Neuronal stem cell (in vitro differentiated cells): Measurements from ENCODE around the gene PKD1.

ENCODE experiments used
- DNase-seq: peaks from one replicate; pipeline ENCODE4 v3.0.0-alpha.2; 2013; ENCODE audit warnings: low spot score
- H2AFZ ChIP-seq: one replicate; pipeline ENCODE4 v1.6.1; 2013; ENCODE audit warnings: mild to moderate bottlenecking, low read length, inconsistent platforms
- H2AK5ac ChIP-seq: 2 replicates; pipeline ENCODE4 v1.6.1; 2013; ENCODE audit warnings: low read depth, mild to moderate bottlenecking, inconsistent platforms, low read length, moderate library complexity, mixed read lengths
- H2BK120ac ChIP-seq: 2 replicates; pipeline ENCODE4 v1.6.1; 2013; ENCODE audit warnings: low read depth, mild to moderate bottlenecking, inconsistent platforms, low read length, moderate library complexity, mixed read lengths
- H2BK12ac ChIP-seq: one replicate; pipeline ENCODE4 v1.6.1; 2013; ENCODE audit warnings: low read length, inconsistent platforms
- H2BK15ac ChIP-seq: 2 replicates; pipeline ENCODE4 v1.6.1; 2013; ENCODE audit warnings: mild to moderate bottlenecking, low read length, inconsistent platforms, mixed read lengths
- H2BK5ac ChIP-seq: one replicate; pipeline ENCODE4 v1.6.1; 2013; ENCODE audit warnings: inconsistent platforms, mild to moderate bottlenecking, low read length, moderate library complexity
- H3K14ac ChIP-seq: one replicate; pipeline ENCODE4 v1.6.1; 2013; ENCODE audit warnings: low read length, inconsistent platforms
- H3K18ac ChIP-seq: 2 replicates; pipeline ENCODE4 v1.6.1; 2013; ENCODE audit warnings: low read length, inconsistent platforms
- H3K23ac ChIP-seq: 2 replicates; pipeline ENCODE4 v1.6.1; 2013; ENCODE audit warnings: low read depth, mild to moderate bottlenecking, mixed read lengths, low read length, inconsistent platforms; ENCODE audit not compliant: poor library complexity
- H3K27ac ChIP-seq: replicated peaks from 3 replicates; pipeline ENCODE4 v1.5.1; 2013; ENCODE audit warnings: low read length, inconsistent platforms
- H3K27me3 ChIP-seq, 3 experiments: 2 replicates each; pipeline ENCODE4 v1.6.1; 2013; ENCODE audit warnings: low read length in 3 of 3, mild to moderate bottlenecking in 2 of 3, inconsistent platforms in 1 of 3, low read depth in 1 of 3, mixed read lengths in 1 of 3, moderate library complexity in 1 of 3; ENCODE audit not compliant: control insufficient read depth in 3 of 3, insufficient read depth in 3 of 3
- H3K36me3 ChIP-seq, 2 donors: replicated peaks in 1 of 2; 2 replicates each; pipeline ENCODE4 v1.6.1; 2013; ENCODE audit warnings: low read length in 2 of 2; ENCODE audit not compliant: control insufficient read depth in 2 of 2, insufficient read depth in 2 of 2
- H3K4ac ChIP-seq: 2 replicates; pipeline ENCODE4 v1.6.1; 2013; ENCODE audit warnings: inconsistent platforms, mild to moderate bottlenecking, low read length, moderate library complexity
- H3K4me1 ChIP-seq, 2 donors: 1 replicate in 1 of 2; 2 replicates in 1 of 2; pipeline ENCODE4 v1.6.1; 2013; ENCODE audit warnings: low read length in 2 of 2, low read depth in 1 of 2; ENCODE audit not compliant: control insufficient read depth in 2 of 2, insufficient read depth in 1 of 2
- H3K4me2 ChIP-seq: one replicate; pipeline ENCODE4 v1.6.1; 2013; ENCODE audit warnings: mild to moderate bottlenecking, low read length, inconsistent platforms; ENCODE audit not compliant: insufficient read depth, poor library complexity, severe bottlenecking
- H3K4me3 ChIP-seq, 2 donors: 2 replicates each; pipeline ENCODE4 v1.5.1; 2013; ENCODE audit warnings: low read length in 2 of 2, mild to moderate bottlenecking in 2 of 2, inconsistent platforms in 1 of 2, moderate library complexity in 1 of 2
- H3K79me1 ChIP-seq: one replicate; pipeline ENCODE4 v1.6.1; 2013; ENCODE audit warnings: low read depth, mild to moderate bottlenecking, inconsistent platforms, low read length, moderate library complexity
- H3K9ac ChIP-seq: one replicate; pipeline ENCODE4 v1.6.1; 2013; ENCODE audit warnings: mild to moderate bottlenecking, low read depth, low read length, inconsistent platforms; ENCODE audit not compliant: poor library complexity
- H3K9me3 ChIP-seq, 2 donors: replicated peaks in 1 of 2; 2 replicates each; pipeline versions ENCODE3 to v1.6.1; 2013; ENCODE audit warnings: low read length in 2 of 2, mild to moderate bottlenecking in 2 of 2, inconsistent platforms in 1 of 2, low read depth in 1 of 2, mixed read lengths in 1 of 2, moderate library complexity in 1 of 2; ENCODE audit not compliant: control insufficient read depth in 2 of 2, insufficient read depth in 1 of 2
- H4K8ac ChIP-seq: one replicate; pipeline ENCODE4 v1.6.1; 2013; ENCODE audit warnings: low read depth, mild to moderate bottlenecking, inconsistent platforms, low read length, moderate library complexity
- H4K91ac ChIP-seq: one replicate; pipeline ENCODE4 v1.6.1; 2013; ENCODE audit warnings: low read length, low read depth, mild to moderate bottlenecking, inconsistent platforms; ENCODE audit not compliant: poor library complexity
- WGBS, 2 donors: extraction: QIAGEN DNeasy Blood & Tissue Kit; methylation state at CpG; one replicate each; pipeline ENCODE4 v1.1.7; 2013; ENCODE audit warnings: missing lambda C conversion rate in 2 of 2, mixed read lengths in 1 of 2; ENCODE audit not compliant: insufficient read length in 2 of 2, insufficient replicate concordance in 1 of 2; ENCODE audit errors: extremely low coverage in 2 of 2; 5-methylcytosine and 5-hydroxymethylcytosine counted together

The PKD1 gene

GRCh38 chr16:2046893-2047329, 88.8 kb downstream of the PKD1 start:
- Histone ChIP-seq H3K27ac (no peak overlapping the region), H2BK120ac (no peak overlapping the region)

GRCh38 chr16:2045965-2046892, 89.5 kb downstream of the PKD1 start:
- Histone ChIP-seq H4K91ac (no peak overlapping the region), H3K4me3 (peak overlapping the region in 1 of 2 donors; percentile 87), H2BK12ac (peak overlapping the region; percentile 41), H4K8ac (no peak overlapping the region), H3K23ac (no peak overlapping the region), H3K4me1 (peaks cover 8 to 11% of the 10 kb centered on the region in 2 donors), H3K9me3 (no peaks in the 10 kb centered on the region), H3K79me1 (peaks cover 9% of the 10 kb centered on the region), H2AK5ac (peak overlapping the region; percentile 52), H3K9ac (peak overlapping the region; percentile 34), H3K36me3 (peaks cover 10 to 14% of the 10 kb centered on the region in 2 donors), H3K18ac (no peak overlapping the region), H2AFZ (no peak overlapping the region), H3K4me2 (peak overlapping the region; percentile 85), H3K14ac (no peak overlapping the region), H2BK15ac (no peak overlapping the region), H3K27me3 (no peaks in the 10 kb centered on the region), H3K27ac (no peak overlapping the region), H3K4ac (no peak overlapping the region), H2BK5ac (no peak overlapping the region), H2BK120ac (no peak overlapping the region)
- WGBS, 2 donors, result no CpG with 5 or more reads among the region's 21 CpGs
- no peak for DNase-seq

More at GRCh38 chr16:2046893-2047329, 88.8 kb downstream of the PKD1 start:
- Histone ChIP-seq H3K4me3 (peak overlapping the region; percentile 76 to 87), H4K8ac (no peak overlapping the region), H2AFZ (peak overlapping the region; percentile 95), H3K4me1 (peaks cover 8 to 11% of the 10 kb centered on the region in 2 donors), H2BK15ac (no peak overlapping the region), H3K4ac (no peak overlapping the region), H2BK5ac (peak overlapping the region; percentile 82), H3K9ac (peak overlapping the region; percentile 74), H4K91ac (no peak overlapping the region), H3K4me2 (peak overlapping the region; percentile 85), H3K36me3 (peaks cover 16% of the 10 kb centered on the region in 2 donors), H2AK5ac (peak overlapping the region; percentile 56), H3K9me3 (no peaks in the 10 kb centered on the region), H3K23ac (peak overlapping the region; percentile 17), H3K14ac (no peak overlapping the region), H2BK12ac (no peak overlapping the region), H3K18ac (peak overlapping the region; percentile 94), H3K79me1 (peaks cover 9% of the 10 kb centered on the region), H3K27me3 (no peaks in the 10 kb centered on the region)
- WGBS, 2 donors, result no CpG with 5 or more reads among the region's 8 CpGs
- DNase-seq, result no peak

GRCh38 chr16:2044541-2044940, 91.2 kb downstream of the PKD1 start:
- Histone ChIP-seq H3K4ac (no peak overlapping the region), H3K4me1 (peaks cover 8 to 11% of the 10 kb centered on the region in 2 donors), H2BK120ac (no peak overlapping the region), H2BK15ac (no peak overlapping the region), H4K91ac (no peak overlapping the region), H3K4me2 (no peak overlapping the region), H3K23ac (no peak overlapping the region), H3K27ac (no peak overlapping the region), H3K14ac (no peak overlapping the region), H3K18ac (no peak overlapping the region), H4K8ac (no peak overlapping the region), H3K4me3 (no peak overlapping the region), H2AFZ (no peak overlapping the region), H2AK5ac (no peak overlapping the region), H3K9ac (no peak overlapping the region), H2BK12ac (no peak overlapping the region), H3K9me3 (no peaks in the 10 kb centered on the region), H3K27me3 (no peaks in the 10 kb centered on the region), H2BK5ac (no peak overlapping the region), H3K79me1 (peaks cover 11% of the 10 kb centered on the region), H3K36me3 (peaks cover 0 to 11% of the 10 kb centered on the region in 2 donors)
- WGBS, 2 donors, result no CpG with 5 or more reads among the region's 22 CpGs
- no peak for DNase-seq
